ELR (cell line): Measurements from ENCODE around the gene ATXN10.

ENCODE experiments used
- DNase-seq: peaks from one replicate; pipeline ENCODE4 v3.0.0-alpha.2; 2015; ENCODE audit warnings: low read depth

ATXN10 gene

GRCh38 chr22:45878051-45878781 is 206.6 kb downstream of the ATXN10 start:
- DNase-seq, result no peak

GRCh38 chr22:45878901-45879551 is 207.4 kb downstream of the ATXN10 start:
- no peak for DNase-seq

GRCh38 chr22:45879552-45879949 is 207.9 kb downstream of the ATXN10 start:
- DNase-seq, result no peak

- DNase-seq, result no peak
These were observed 208.6 kb downstream of the ATXN10 start for GRCh38 chr22:45880091-45880715.

- DNase-seq, result no peak
These were observed 209.3 kb downstream of the ATXN10 start for GRCh38 chr22:45880716-45881523.

GRCh38 chr22:45881524-45881875 is 209.9 kb downstream of the ATXN10 start:
- DNase-seq, result no peak

GRCh38 chr22:45882881-45883810 is 211.5 kb downstream of the ATXN10 start:
- DNase-seq, result no peak

GRCh38 chr22:45883811-45884170 is 212.2 kb downstream of the ATXN10 start:
- no peak for DNase-seq

- DNase-seq, result no peak
These were observed 212.8 kb downstream of the ATXN10 start for GRCh38 chr22:45884201-45885062.

- DNase-seq, result no peak
These were observed 213.7 kb downstream of the ATXN10 start for GRCh38 chr22:45885171-45885840.

GRCh38 chr22:45885941-45886395 is 214.3 kb downstream of the ATXN10 start:
- no peak for DNase-seq

- DNase-seq, result no peak
These were observed 214.9 kb downstream of the ATXN10 start for GRCh38 chr22:45886540-45886939.

- no peak for DNase-seq
These were observed 215.8 kb downstream of the ATXN10 start for GRCh38 chr22:45887202-45888131.

GRCh38 chr22:45888221-45889092 is 216.8 kb downstream of the ATXN10 start:
- no peak for DNase-seq

GRCh38 chr22:45889093-45889538 is 217.5 kb downstream of the ATXN10 start:
- no peak for DNase-seq

- no peak for DNase-seq
These were observed 218.1 kb downstream of the ATXN10 start for GRCh38 chr22:45889539-45890350.

GRCh38 chr22:45890351-45890635 is 218.7 kb downstream of the ATXN10 start:
- no peak for DNase-seq
